GM19099 (cell line): ENCODE measurements around the gene CERK.

ENCODE experiments used
- POLR2A ChIP-seq: IDR thresholded peaks from 3 replicates; pipeline ENCODE4 v1.6.1; 2011; ENCODE audit warnings: low read depth; ENCODE audit not compliant: insufficient read length; ENCODE audit errors: extremely low read depth

The CERK gene

GRCh38 chr22:46744581-46744980 lies 6.5 kb upstream of the CERK start:
- TF ChIP-seq POLR2A = no peak

DNA sequence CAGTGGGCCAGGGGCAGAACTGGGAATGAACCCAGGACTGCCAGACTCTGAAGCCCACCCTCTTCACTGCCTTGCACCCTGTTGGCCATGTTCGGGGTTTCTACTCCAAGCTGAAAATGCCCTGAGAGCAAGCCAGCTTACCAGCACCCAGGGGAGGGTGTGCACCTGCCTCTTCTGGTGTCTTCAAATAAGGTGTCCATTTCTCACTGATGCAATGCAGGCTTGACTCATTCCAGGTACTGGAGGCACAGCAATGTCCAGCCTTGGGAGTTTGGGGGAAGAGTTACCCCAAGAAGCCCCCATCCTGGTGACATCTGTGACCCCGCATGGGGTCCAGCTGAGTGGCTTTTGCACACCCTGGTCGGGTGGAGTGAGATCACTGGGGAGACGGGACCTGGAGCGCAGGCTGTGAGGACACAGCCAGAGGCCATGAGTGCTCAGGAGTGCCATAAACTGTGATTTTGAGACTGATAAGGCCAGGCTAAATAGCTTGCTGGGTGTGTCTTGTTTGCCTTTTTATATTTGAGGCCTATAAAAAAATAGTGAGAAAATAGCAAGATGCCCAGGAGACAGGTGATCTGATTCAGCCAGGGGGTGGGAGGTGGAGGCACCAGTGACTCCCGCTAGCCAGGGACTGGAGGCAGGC lies 4.6 kb upstream of the CERK start:
- no peak for TF ChIP-seq POLR2A

- TF ChIP-seq POLR2A = no peak
Observed at GRCh38 chr22:46741974-46742519, 4.0 kb upstream of the CERK start.

DNA sequence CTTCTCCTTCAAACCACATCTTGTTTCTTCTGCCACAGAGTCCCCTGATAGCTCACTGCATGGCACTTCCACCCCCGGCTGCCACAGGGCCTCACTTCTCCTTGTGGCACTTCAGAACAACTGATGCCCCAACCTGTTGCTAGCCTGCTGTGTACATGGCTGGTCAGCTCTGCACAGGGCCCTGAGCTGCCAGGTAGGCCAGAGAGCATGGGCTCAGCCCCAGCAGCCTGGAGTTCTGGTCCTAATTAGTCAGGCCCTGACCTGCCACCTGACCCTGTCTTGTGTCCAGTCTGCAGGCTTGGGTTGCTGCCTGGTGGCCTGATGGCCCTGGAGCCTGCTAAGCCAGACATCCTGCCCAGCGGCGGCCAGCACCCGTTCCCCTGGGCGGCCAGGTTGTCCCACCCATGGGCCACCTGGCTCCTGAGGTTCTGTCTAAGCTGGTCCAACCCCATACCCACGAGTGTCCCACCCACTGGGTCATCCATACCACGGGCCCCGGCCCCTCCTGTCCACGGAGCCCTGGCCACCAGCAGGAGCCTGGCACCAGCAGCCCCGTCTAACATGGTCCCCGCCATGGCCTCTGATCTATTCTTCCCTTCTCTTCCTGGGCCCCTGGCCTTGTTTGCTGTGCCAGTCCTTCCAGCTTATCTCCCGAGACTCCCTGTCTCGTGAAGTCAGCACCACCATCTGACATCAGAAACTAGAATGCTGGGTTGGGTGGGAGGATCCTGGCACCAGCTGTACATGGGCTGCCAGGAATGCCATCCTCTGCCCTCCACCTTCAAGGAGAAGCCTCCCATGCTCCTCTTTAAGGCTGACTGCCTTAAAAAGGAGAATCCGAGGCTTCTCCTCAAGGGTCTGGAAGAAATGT lies 3.1 kb upstream of the CERK start:
- TF ChIP-seq POLR2A = no peak

- TF ChIP-seq POLR2A = no peak
Observed at GRCh38 chr22:46739094-46739870, 1.2 kb upstream of the CERK start.

- TF ChIP-seq POLR2A = no peak
Observed at GRCh38 chr22:46738647-46739093, 618 bp upstream of the CERK start.

- TF ChIP-seq POLR2A = no peak
Observed at GRCh38 chr22:46737105-46737975, 712 bp downstream of the CERK start.

DNA sequence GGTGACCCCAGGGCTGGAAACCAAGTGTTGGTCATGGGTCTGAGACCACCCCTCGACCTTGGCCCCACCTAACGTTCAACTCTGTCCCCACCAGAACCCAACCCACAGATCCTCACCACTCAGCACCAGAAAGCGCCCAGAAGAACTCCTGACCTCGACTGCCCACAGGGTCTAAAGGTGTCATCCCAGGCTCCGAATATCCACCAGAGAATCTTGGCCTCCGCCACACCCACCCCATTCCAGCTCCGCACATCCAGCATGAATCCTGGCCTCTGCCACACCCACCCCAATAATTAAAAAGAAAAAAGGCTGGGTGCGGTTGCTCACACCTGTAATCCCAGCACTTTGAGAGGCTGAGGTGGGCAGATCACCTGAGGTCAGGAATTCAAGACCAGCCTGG lies 1.3 kb downstream of the CERK start:
- TF ChIP-seq POLR2A = no peak

DNA sequence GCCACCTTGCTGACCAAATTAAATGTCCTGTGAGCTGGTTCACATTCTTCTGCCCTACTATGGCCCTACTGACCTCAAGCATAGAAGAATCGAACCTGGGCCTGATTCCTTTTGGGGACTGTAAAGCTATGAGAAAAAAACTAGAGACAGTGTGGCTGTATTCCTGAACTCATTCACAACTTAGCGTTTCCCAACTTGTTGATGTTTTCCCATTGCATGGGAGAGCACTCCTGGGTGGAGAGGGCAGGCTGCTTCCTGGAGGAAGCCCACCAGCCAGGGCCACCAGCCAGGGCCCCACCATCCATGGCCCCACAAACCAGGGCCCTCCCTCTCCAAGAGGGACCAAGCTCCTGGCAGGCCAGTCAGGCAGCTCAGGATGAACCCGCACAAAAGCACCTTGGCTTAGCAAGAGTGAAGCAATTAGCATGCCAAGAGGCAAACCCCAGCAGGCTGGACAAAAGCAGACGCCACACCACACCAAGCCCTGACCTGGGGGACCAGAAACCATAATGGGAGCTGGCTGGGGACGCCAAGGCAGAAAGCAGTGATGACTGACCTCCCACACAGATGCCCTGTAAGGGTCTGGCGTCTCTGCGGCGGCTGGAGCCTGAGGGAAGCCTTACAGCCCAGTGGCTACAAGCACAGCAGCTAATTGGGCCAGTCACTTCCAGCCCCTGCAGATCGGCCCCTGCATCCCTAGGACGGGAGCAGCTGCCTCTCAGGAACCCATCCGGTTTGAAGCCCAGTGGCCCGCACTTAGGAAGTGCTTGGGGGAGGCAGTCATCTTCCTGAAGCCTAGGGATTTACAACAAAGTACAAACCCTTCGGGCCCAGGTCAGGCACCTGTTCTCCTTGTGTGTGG lies 2.1 kb downstream of the CERK start:
- TF ChIP-seq POLR2A = no peak

GRCh38 chr22:46734830-46735453 lies 3.1 kb downstream of the CERK start:
- peak; percentile 22 for TF ChIP-seq POLR2A

DNA sequence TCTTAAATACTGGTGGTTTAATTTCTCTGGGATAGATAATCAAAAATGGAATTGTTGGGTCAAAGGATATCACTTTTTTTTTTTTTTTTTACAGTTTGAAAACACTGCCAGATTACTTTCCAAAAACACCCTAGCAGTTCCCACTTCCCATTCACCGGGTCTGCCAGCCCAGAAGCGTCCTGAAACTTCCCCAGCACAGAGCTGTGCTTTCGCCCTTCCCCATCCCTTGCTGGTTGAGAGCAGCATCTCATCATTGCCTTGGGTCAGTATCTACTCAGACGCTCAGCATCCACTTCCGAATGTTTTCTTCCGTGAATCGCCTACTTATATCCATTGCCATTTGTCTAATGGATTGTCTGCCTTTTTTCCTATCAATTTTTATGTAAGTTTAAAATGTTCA lies 5.5 kb downstream of the CERK start:
- no peak for TF ChIP-seq POLR2A

DNA sequence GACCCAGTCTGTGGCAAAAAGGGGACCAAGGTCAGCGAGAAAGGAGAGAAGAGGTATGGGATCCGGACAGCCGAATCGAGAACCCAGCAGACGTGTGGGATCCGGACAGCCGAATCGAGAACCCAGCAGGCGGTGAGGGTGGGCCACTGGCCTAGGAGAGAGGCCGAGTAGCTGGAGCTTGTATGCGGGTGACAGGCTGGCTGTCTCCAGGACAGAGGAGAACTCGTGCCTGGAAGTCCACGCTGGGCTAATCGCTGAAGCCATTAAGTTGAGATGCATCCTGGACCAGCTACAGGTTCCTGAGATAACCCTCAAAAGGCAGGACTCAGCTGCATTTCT lies 6.0 kb downstream of the CERK start:
- no peak for TF ChIP-seq POLR2A

DNA sequence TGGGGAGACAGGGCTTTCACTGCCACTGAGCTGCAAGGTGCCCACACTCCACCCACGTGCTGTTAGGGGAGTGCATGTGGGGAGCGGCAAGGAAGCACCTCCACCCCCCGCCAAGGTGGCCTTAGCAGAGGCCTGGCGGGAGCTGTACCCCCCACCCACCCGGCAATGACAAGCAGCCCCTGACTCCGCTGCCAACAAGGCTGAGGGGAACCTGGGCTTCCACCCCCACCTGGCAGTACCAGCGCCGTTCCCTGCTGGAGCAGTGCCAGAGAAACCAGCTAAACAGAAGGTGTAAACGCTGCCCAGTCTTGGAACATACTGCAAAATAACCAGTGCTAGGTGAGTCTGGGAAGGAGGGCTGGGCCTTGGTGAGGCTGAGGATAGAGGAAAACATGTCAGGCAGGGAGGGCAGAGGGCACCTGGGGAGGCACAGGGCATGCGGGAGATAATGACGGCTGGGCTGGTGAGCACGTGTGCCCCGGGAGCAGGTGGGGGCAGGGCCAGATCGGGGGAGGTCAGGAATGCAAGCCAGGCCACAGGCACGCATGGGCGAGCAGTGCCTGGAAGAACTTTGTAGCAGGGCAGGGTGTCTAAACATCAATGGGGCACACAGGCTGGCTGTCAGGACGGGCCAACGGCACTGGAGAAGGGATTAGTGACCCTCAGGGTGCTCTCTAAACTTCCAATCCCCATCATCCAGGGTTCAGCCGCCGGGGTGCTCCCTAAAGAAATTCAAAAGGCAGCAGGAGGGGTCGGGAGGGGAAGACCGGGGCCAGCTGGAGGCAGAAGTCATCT lies 6.6 kb downstream of the CERK start:
- no peak for TF ChIP-seq POLR2A
